OCI-LY7 (cell line): Measurements from ENCODE around the gene CMTM1. TPM values are rescaled to one million over a fixed set of nuclear protein-coding genes. Genes with fewer than 3 reads are reported as not detected.

Experiments
- BruUV-seq: library from RNA; stranded (reverse); fragments of 400-500 nt; replicated peaks from 2 replicates; lab custom pipeline; 2021; lab: Mats Ljungman, UMichigan
- CTCF ChIA-PET: fragments of 300-600 bp; sonication (Branson Sonifier 250); formaldehyde crosslinking; loops from one replicate; lab custom pipeline; 2022; ENCODE audit warnings: antibody characterized with exemption; ENCODE audit not compliant: unreplicated experiment; lab: Charles Lee
- POLR2A ChIA-PET: fragments of 300-600 bp; sonication (Branson Sonifier 250); formaldehyde crosslinking; loops from one replicate; lab custom pipeline; 2022; ENCODE audit warnings: antibody characterized with exemption; lab: Charles Lee
- DNase-seq: peaks from one replicate; pipeline ENCODE4 v3.0.0-alpha.2; 2015; ENCODE audit warnings: low spot score
- H2AFZ ChIP-seq: fragments of 200-600 bp; sonication (generic), shearing (Covaris generic); 2 replicates; pipeline ENCODE4 v1.6.1; 2014; ENCODE audit warnings: mild to moderate bottlenecking, antibody characterized with exemption, low read length, moderate library complexity
- H3K27ac ChIP-seq: fragments of 200-600 bp; sonication (generic); 2 replicates; pipeline ENCODE4 v1.5.1; 2014; ENCODE audit warnings: mixed run types, low read depth, mild to moderate bottlenecking, moderate library complexity, low read length, inconsistent platforms; ENCODE audit not compliant: poor library complexity, severe bottlenecking
- H3K36me3 ChIP-seq: fragments of 200-600 bp; sonication (generic); 2 replicates; pipeline ENCODE4 v1.6.1; 2014; ENCODE audit warnings: mild to moderate bottlenecking, antibody characterized with exemption, low read length, moderate library complexity, mixed read lengths; ENCODE audit not compliant: insufficient read depth
- H3K4me1 ChIP-seq: fragments of 200-600 bp; sonication (generic); 2 replicates; pipeline ENCODE4 v1.5.1; 2014; ENCODE audit warnings: mild to moderate bottlenecking, low read length; ENCODE audit not compliant: insufficient read depth, poor library complexity, severe bottlenecking
- H3K4me2 ChIP-seq: fragments of 200-600 bp; sonication (generic); 2 replicates; pipeline ENCODE4 v1.6.1; 2014; ENCODE audit warnings: mild to moderate bottlenecking, low read length
- H3K4me3 ChIP-seq: fragments of 200-600 bp; sonication (generic); 2 replicates; pipeline ENCODE4 v1.5.1; 2014; ENCODE audit warnings: mild to moderate bottlenecking, low read depth, low read length; ENCODE audit not compliant: poor library complexity, severe bottlenecking
- H3K79me2 ChIP-seq: fragments of 200-600 bp; sonication (generic); 2 replicates; pipeline ENCODE4 v1.6.1; 2016; ENCODE audit warnings: low read depth, mild to moderate bottlenecking, low read length, moderate library complexity, mixed read lengths; ENCODE audit not compliant: insufficient read depth
- H3K9me2 ChIP-seq: fragments of 200-600 bp; sonication (generic); 2 replicates; pipeline ENCODE4 v1.6.1; 2016; ENCODE audit warnings: mild to moderate bottlenecking, low read length, mixed read lengths; ENCODE audit not compliant: insufficient read depth
- H3K9me3 ChIP-seq: fragments of 200-600 bp; sonication (generic); 2 replicates; pipeline ENCODE4 v1.6.1; 2014; ENCODE audit warnings: mild to moderate bottlenecking, mixed run types, low read length, mixed read lengths
- H4K20me1 ChIP-seq: fragments of 200-600 bp; sonication (generic); 2 replicates; pipeline ENCODE4 v1.6.1; 2014; ENCODE audit warnings: mild to moderate bottlenecking, antibody characterized with exemption, low read length, moderate library complexity, mixed read lengths; ENCODE audit not compliant: insufficient read depth
- EZH2phosphoT487 ChIP-seq: fragments of 200-600 bp; sonication (generic); IDR thresholded peaks from 2 replicates; pipeline ENCODE4 v1.6.1; 2018; ENCODE audit warnings: low read depth, borderline replicate concordance, mild to moderate bottlenecking, mixed run types, antibody characterized with exemption, low read length, moderate library complexity, mixed read lengths
- intact Hi-C: fragments of 100-400 bp; cut with micrococcal nuclease; formaldehyde crosslinking; loops from one replicate; pipeline ENCODE4 v1.10.0; 2022; ENCODE audit not compliant: unreplicated experiment
- total RNA-seq, 2 experiments: library from RNA; depleted of rRNA in 1 of 2; stranded (reverse); fragments of >200 nt in 1 of 2; shearing (Covaris generic) in 1 of 2; gene quantifications; 2 replicates each; pipeline ENCODE4 v1.2.3, GENCODE V29; 2014 to 2022
- TF ChIP-seq, protein P1 (sequence below): fragments of 200-600 bp; sonication (generic); conservative IDR thresholded peaks from 2 replicates; pipeline ENCODE4 v1.5.1; 2014; ENCODE audit warnings: mild to moderate bottlenecking, antibody characterized with exemption, low read length, moderate library complexity, mixed read lengths

The CMTM1 gene
- total RNA-seq, 2 experiments from 2014 or later, result 8.5 to 10.6 TPM

DNA sequence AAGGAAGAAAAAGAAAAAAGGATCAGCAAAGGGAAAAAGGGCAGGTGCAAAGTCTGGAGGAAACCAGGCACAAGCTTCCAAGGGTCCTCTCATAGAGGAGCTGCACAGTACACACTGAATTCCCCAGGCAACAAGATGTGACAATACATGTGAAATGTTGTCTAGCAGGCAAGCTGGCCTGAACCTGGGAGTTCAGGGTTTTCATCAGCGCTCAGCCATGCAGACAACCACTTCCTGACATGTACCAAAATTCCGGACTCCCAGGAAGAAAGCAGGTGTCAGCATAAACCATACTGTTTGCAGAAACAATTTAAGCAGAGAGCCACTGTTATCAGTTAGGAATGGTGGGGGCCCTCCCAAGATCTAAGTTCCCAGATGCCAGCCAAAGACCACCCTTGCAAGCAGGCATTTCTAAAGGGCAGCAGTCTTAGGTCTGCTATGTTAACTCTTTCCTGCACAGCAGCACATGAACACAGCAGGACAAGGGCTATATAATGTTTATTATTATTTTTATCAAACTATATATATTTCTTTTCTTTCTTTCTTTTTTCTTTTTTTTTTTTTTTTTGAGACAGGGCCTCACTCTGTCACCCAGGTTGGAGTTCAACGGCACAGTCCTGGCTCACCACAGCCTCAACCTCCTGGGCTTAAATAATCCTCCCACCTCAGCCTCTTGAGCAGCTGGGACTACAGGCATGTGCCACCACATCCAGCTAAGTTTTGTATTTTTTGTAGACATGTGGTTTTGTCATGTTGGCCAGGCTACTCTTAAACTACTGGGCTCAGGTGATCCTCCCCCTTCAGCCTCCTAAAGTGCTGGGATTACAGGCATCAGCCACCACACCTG, 26.4 kb upstream of the CMTM1 start:
- POLR2A ChIA-PET, result interaction anchor here (0.7 to 3.6 kb wide), 5 partner anchors 12 to 852 kb away, joined by 4 to 23 read pairs (median 6); partner anchors contain the start of gene CKLF
- Histone ChIP-seq H4K20me1 (no peaks in the 10 kb centered on the region), H3K4me2 (peak overlapping the region; percentile 55), H3K79me2 (no peaks in the 10 kb centered on the region), H3K36me3 (no peaks in the 10 kb centered on the region), H3K9me2 (no peaks in the 10 kb centered on the region), H2AFZ (no peak overlapping the region), H3K4me3 (peak overlapping the region; percentile 12), H3K4me1 (peaks cover 34% of the 10 kb centered on the region), H3K27ac (no peak overlapping the region), H3K9me3 (no peaks in the 10 kb centered on the region)
- DNase-seq, result peak; percentile 77
- intact Hi-C loops, result loop anchor here (2.0 kb wide), 1 partner anchor 15 kb away; no protein-coding TSS in a partner anchor
- BruUV-seq, result no TSS peak
- no peak for TF ChIP-seq EZH2phosphoT487
- TF ChIP-seq, protein P1, sequence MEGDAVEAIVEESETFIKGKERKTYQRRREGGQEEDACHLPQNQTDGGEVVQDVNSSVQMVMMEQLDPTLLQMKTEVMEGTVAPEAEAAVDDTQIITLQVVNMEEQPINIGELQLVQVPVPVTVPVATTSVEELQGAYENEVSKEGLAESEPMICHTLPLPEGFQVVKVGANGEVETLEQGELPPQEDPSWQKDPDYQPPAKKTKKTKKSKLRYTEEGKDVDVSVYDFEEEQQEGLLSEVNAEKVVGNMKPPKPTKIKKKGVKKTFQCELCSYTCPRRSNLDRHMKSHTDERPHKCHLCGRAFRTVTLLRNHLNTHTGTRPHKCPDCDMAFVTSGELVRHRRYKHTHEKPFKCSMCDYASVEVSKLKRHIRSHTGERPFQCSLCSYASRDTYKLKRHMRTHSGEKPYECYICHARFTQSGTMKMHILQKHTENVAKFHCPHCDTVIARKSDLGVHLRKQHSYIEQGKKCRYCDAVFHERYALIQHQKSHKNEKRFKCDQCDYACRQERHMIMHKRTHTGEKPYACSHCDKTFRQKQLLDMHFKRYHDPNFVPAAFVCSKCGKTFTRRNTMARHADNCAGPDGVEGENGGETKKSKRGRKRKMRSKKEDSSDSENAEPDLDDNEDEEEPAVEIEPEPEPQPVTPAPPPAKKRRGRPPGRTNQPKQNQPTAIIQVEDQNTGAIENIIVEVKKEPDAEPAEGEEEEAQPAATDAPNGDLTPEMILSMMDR, result no peak
- CTCF ChIA-PET, result interaction anchor here (1.0 kb wide), 1 partner anchor 13 kb away, joined by 3 read pairs; the partner anchor contains the start of gene CKLF

DNA sequence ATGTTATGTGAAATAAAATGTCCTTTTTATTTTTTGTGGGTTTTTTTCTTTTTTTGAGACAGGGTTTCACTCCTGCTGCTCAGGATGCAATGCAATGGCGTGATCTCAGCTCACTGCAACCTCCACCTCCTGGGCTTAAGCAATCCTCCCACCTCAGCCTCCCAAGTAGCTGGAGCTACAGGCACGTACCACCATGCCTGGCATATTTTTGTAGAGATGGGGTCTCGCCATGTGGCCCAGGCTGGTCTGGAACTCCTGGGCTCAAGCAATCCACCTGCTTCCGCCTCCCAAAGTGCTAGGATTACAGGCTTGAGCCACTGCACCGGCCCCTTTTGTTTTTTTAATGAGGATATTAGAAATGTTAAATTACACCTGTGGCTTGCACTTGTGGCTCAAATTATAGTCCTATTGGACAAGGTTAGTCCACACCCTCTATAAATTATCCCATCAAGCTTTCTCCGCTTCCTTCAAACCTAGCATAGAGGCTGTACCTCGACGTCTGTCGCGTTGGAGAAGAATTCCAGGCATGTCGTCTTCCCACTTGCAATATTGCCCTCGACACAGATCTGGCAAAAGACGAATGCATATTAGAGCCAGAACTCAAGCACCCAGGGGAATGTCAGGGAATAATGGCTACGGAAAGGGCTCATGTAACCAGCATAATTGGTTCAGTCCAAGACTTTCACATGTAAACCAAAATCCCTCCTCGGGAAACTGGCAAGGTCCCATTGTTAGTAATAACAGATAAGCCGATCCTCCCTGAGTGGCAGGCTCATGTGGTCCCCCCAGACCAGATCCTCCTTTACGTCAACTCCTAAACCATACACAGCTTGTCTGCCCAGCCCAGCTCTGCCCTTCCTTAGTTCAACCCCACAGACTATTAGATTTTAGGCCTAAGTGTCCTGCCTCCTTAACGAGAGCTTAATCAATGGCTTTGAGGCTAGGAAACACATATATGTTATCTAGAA, 24.6 kb upstream of the CMTM1 start:
- Histone ChIP-seq H3K79me2 (no peaks in the 10 kb centered on the region), H3K4me3 (no peak overlapping the region), H3K4me1 (peaks cover 40% of the 10 kb centered on the region), H4K20me1 (no peaks in the 10 kb centered on the region), H3K4me2 (no peak overlapping the region), H2AFZ (no peak overlapping the region), H3K9me2 (no peaks in the 10 kb centered on the region), H3K9me3 (no peaks in the 10 kb centered on the region), H3K36me3 (no peaks in the 10 kb centered on the region), H3K27ac (no peak overlapping the region)
- no peak for DNase-seq
- no TSS peak for BruUV-seq
- ChIA-PET CTCF (interaction anchor here (0.6 kb wide), 1 partner anchor 34 kb away, joined by 3 read pairs; no protein-coding TSS in a partner anchor), POLR2A (interaction anchor here (0.9 to 3.6 kb wide), 4 partner anchors 8 to 19 kb away, joined by 3 to 23 read pairs (median 4); partner anchors contain the start of gene CKLF)
- intact Hi-C loops, result no loop called here
- TF ChIP-seq EZH2phosphoT487, result no peak
- TF ChIP-seq, protein P1, result no peak
